ENCODE measurements around the gene COPS3.

DNA sequence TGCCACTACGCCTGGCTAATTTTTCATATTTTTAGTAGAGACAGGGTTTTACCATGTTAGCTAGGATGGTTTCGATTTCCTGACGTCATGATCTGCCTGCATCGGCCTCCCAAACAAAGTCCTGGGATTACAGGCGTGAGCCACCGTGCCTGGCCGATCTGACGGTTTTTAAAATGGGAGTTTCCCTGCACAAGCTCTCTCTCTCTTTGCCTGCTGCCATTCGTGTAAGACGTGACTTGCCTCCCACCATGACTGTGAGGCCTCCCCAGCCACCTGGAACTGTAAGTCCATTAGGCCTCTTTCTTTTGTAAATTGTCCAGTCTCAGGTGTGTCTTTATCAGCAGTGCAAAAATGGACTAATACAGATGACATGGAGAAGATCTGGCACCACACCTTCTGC lies 39.4 kb downstream of the COPS3 start:
- TF ChIP-seq EP300 (IDR thresholded peaks at IDR 0.05; ENCODE audit: low read depth) (no peak), POLR2AphosphoS5 (IDR thresholded peaks at IDR 0.05) (no peak)
